Measurements from ENCODE around the gene IL1RAPL1. TPM values are rescaled to one million over a fixed set of nuclear protein-coding genes. Genes with fewer than 3 reads are reported as not detected.

Gene IL1RAPL1
- polyA plus RNA-seq, 2 of the 4 experiments (the other 2 are of a cell fraction): not detected

GRCh38 chrX:29841750-29842149 lies 1254.5 kb downstream of the IL1RAPL1 start:
- Histone ChIP-seq H3K9me3 (no peaks in the 10 kb centered on the region), H3K4me3 (no peak overlapping the region), H3K4me2 (no peak overlapping the region), H3K27ac (no peak overlapping the region), H3K4me1 (no peaks in the 10 kb centered on the region)
- 50% methylated on average over 3 of the region's 3 CpGs for WGBS (ENCODE audit: missing lambda C conversion rate)
- ATAC-seq (no peak), FAIRE-seq (no peak), DNase-seq (ENCODE audit: low read depth in 1 of 2, low spot score in 1 of 2) (no peak)
- ChIA-PET POLR2A (no interaction called here), CTCF (no interaction called here)
- TF ChIP-seq CBX2 (IDR thresholded peaks at IDR 0.05; ENCODE audit: borderline replicate concordance, low read depth) (no peak), HDAC2 (IDR thresholded peaks at IDR 0.05) (no peak)

- no peak overlapping the region for H3K27ac ChIP-seq
Measured at GRCh38 chrX:29842552-29842951, 1255.3 kb downstream of the IL1RAPL1 start.

GRCh38 chrX:29851857-29852605 lies 1264.8 kb downstream of the IL1RAPL1 start:
- Histone ChIP-seq H3K27ac (no peak overlapping the region), H3K4me1 (no peaks in the 10 kb centered on the region), H3K4me2 (no peak overlapping the region), H3K9me3 (no peaks in the 10 kb centered on the region), H3K4me3 (no peak overlapping the region)
- CTCF ChIA-PET: interaction anchor here (0.7 kb wide), 1 partner anchor 1000 kb away, joined by 3 read pairs; no protein-coding TSS in a partner anchor
- 51% methylated on average over 4 of the region's 4 CpGs for WGBS (ENCODE audit: missing lambda C conversion rate)
- FAIRE-seq (peak; percentile 79), ATAC-seq (no peak), DNase-seq (ENCODE audit: low read depth in 1 of 2, low spot score in 1 of 2) (no peak)
- POLR2A ChIA-PET: no interaction called here
- TF ChIP-seq HEYL (CRISPR knock-in tag; IDR thresholded peaks at IDR 0.05) (no peak), MAX (IDR thresholded peaks at IDR 0.05) (no peak), ESRRA (IDR thresholded peaks at IDR 0.05; ENCODE audit: borderline replicate concordance, low read length) (no peak), KDM1A (IDR thresholded peaks at IDR 0.05; ENCODE audit: low read depth) (no peak), CTCF (IDR thresholded peaks at IDR 0.05) (no peak), FOSL2 (IDR thresholded peaks at IDR 0.05) (no peak), FOSL2 (CRISPR knock-in tag; IDR thresholded peaks at IDR 0.05) (no peak), EHMT2 (IDR thresholded peaks at IDR 0.05; ENCODE audit: low read depth) (no peak), HOXB13 (CRISPR knock-in tag; IDR thresholded peaks at IDR 0.05; ENCODE audit: low read depth) (no peak), TFCP2L1 (CRISPR knock-in tag; IDR thresholded peaks at IDR 0.05) (no peak), SREBF2 (IDR thresholded peaks at IDR 0.05) (no peak), EHF (CRISPR knock-in tag; IDR thresholded peaks at IDR 0.05) (no peak)

More at GRCh38 chrX:29842552-29842951, 1255.3 kb downstream of the IL1RAPL1 start:
- TF ChIP-seq TP53 (CRISPR knock-in tag; IDR thresholded peaks at IDR 0.05) (no peak), E2F6 (IDR thresholded peaks at IDR 0.05; ENCODE audit: borderline replicate concordance, low read depth) (no peak), HES2 (IDR thresholded peaks at IDR 0.05) (no peak)
- Histone ChIP-seq H3K4me1 (no peaks in the 10 kb centered on the region), H3K4me2 (no peak overlapping the region), H3K4me3 (no peak overlapping the region), H3K9me3 (no peaks in the 10 kb centered on the region)
- ATAC-seq (no peak), DNase-seq (ENCODE audit: low read depth in 1 of 2, low spot score in 1 of 2) (no peak), FAIRE-seq (no peak)
- 77% methylated on average over 4 of the region's 4 CpGs for WGBS (ENCODE audit: missing lambda C conversion rate)
- ChIA-PET CTCF (no interaction called here), POLR2A (no interaction called here)

GRCh38 chrX:29852767-29853166 lies 1265.5 kb downstream of the IL1RAPL1 start:
- ChIA-PET CTCF (no interaction called here), POLR2A (no interaction called here)
- DNase-seq (ENCODE audit: low read depth in 1 of 2, low spot score in 1 of 2): no peak
- ATAC-seq: no peak
- peak; percentile 89 for FAIRE-seq
- H3K4me2 ChIP-seq: no peak overlapping the region
- no peak overlapping the region for H3K27ac ChIP-seq
- TF ChIP-seq HEYL (CRISPR knock-in tag; IDR thresholded peaks at IDR 0.05) (no peak), FOSL2 (IDR thresholded peaks at IDR 0.05) (no peak), FOSL2 (CRISPR knock-in tag; IDR thresholded peaks at IDR 0.05) (no peak), CBX8 (IDR thresholded peaks at IDR 0.05) (no peak), GATA3 (IDR thresholded peaks at IDR 0.05; ENCODE audit: borderline replicate concordance) (no peak), RARB (CRISPR knock-in tag; IDR thresholded peaks at IDR 0.05) (no peak), ZC3H11A (IDR thresholded peaks at IDR 0.05) (no peak), ELK1 (IDR thresholded peaks at IDR 0.05; ENCODE audit: low read depth, low read length) (no peak), FOXS1 (CRISPR knock-in tag; IDR thresholded peaks at IDR 0.05) (no peak), MYC (IDR thresholded peaks at IDR 0.05; ENCODE audit: borderline replicate concordance, low read length) (no peak), TP53 (CRISPR knock-in tag; IDR thresholded peaks at IDR 0.05) (no peak)
- H3K4me3 ChIP-seq: no peak overlapping the region
- H3K4me1 ChIP-seq: no peaks in the 10 kb centered on the region
- H3K9me3 ChIP-seq: no peaks in the 10 kb centered on the region
